EL (cell line): ENCODE measurements around the gene GPLD1.

ENCODE experiments used
- DNase-seq: peaks from one replicate; pipeline ENCODE4 v3.0.0-alpha.2; 2016

The GPLD1 gene

DNA sequence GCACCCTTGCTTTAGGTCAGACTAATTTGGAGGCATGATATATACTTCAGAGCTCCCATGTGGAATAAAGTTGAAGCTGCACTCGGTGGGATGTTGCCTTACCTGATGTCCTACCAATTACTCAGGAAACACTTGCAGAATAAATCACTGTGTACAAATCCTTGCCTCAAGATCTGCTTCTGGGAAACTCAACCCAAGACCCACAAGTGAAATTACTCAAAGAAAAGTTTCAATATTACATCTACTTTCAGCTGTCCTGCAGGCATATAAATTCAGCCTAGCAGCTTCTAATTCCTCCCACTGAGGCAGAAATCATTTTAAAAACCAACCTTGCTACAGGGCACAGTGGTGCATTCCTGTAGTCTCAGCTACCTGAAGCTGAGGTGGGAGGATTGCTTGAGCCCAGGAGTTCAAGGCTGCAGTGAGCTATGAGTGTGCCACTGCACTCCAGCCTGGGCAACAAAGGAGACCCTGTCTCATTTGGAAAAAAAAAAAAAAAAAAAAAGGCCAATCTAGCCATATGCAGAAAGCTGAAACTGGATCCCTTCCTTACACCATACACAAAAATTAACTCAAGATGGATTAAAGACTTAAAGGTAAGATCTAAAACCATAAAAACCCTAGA is 110.8 kb downstream of the GPLD1 start:
- no peak for DNase-seq
